Measurements from ENCODE around the gene CDC25B. TPM values are rescaled to one million over a fixed set of nuclear protein-coding genes. Genes with fewer than 3 reads are reported as not detected.

CDC25B gene
- total and polyA plus RNA-seq, 2 of the 8 experiments (the other 6 are each of a cell fraction or from before 2014, with no cell fraction given), result 21.7 to 31.2 TPM

- TF ChIP-seq RXRA (IDR thresholded peaks at IDR 0.05; ENCODE audit: insufficient read depth, low read depth, low read length) (no peak), SRF (IDR thresholded peaks at IDR 0.05; ENCODE audit: low read depth, low read length) (no peak), HDAC6 (IDR thresholded peaks at IDR 0.05; ENCODE audit: low read depth, low read length) (no peak), TBP (IDR thresholded peaks at IDR 0.05; ENCODE audit: low read depth, low read length) (no peak), SIRT6 (IDR thresholded peaks at IDR 0.05; ENCODE audit: low read length) (no peak), TAF7 (optimal IDR thresholded peaks at IDR 0.05; ENCODE audit: borderline replicate concordance, low read depth, low read length) (no peak), GABPA (IDR thresholded peaks at IDR 0.05; ENCODE audit: borderline replicate concordance, insufficient read depth, low read length) (no peak)
These were observed 2.3 kb downstream of the CDC25B start (continued) for GRCh38 chr20:3798373-3798768.

All from H1 (cell line).